IMR-90 (cell line): Measurements from ENCODE around the gene UBE2J1. TPM values are rescaled to one million over a fixed set of nuclear protein-coding genes. Genes with fewer than 3 reads are reported as not detected.

ENCODE experiments used
- ATAC-seq: fragments of 200-7000 bp; cut with Tn5 transposase; 2 replicates; pipeline ENCODE4 v1.9.1; 2020; ENCODE audit warnings: low read depth, mild to moderate bottlenecking, moderate library complexity
- BruUV-seq: library from RNA; stranded (reverse); fragments of 400-500 nt; replicated peaks from 2 replicates; lab custom pipeline; 2021; lab: Mats Ljungman, UMichigan
- CTCF ChIA-PET: fragments of 300-600 bp; formaldehyde crosslinking; extraction: SDS; loops from one replicate; lab custom pipeline; 2021; ENCODE audit warnings: antibody characterized with exemption; lab: Yijun Ruan, JAX
- POLR2A ChIA-PET: fragments of 300-600 bp; sonication (Branson Sonifier 250); formaldehyde crosslinking; loops from one replicate; lab custom pipeline; 2022; ENCODE audit warnings: antibody characterized with exemption; ENCODE audit not compliant: unreplicated experiment; lab: Charles Lee
- DNase-seq: peaks from one replicate; pipeline ENCODE4 v3.0.0; 2013
- H2AFZ ChIP-seq: replicated peaks from 2 replicates; pipeline ENCODE3; 2013; ENCODE audit warnings: low read length, mild to moderate bottlenecking; ENCODE audit not compliant: poor library complexity
- H2AK5ac ChIP-seq: 2 replicates; pipeline ENCODE4 v1.6.1; 2013; ENCODE audit warnings: low read depth, low read length, inconsistent platforms
- H2AK9ac ChIP-seq: replicated peaks from 2 replicates; pipeline ENCODE3; 2013; ENCODE audit warnings: mild to moderate bottlenecking, low read depth, low read length, moderate library complexity; ENCODE audit not compliant: poor library complexity
- H2BK120ac ChIP-seq: 2 replicates; pipeline ENCODE4 v1.6.1; 2013; ENCODE audit warnings: low read depth, low read length, inconsistent platforms
- H2BK15ac ChIP-seq: 3 replicates; pipeline ENCODE4 v1.6.1; 2013; ENCODE audit warnings: low read depth, low read length, inconsistent platforms
- H2BK20ac ChIP-seq: 2 replicates; pipeline ENCODE4 v1.6.1; 2013; ENCODE audit warnings: low read depth, mild to moderate bottlenecking, inconsistent platforms, low read length, moderate library complexity
- H2BK5ac ChIP-seq: 2 replicates; pipeline ENCODE4 v1.6.1; 2013; ENCODE audit warnings: mild to moderate bottlenecking, low read depth, low read length, inconsistent platforms; ENCODE audit not compliant: poor library complexity, severe bottlenecking
- H3K14ac ChIP-seq: replicated peaks from 2 replicates; pipeline ENCODE4 v1.6.1; 2013; ENCODE audit warnings: low read depth, low read length, inconsistent platforms
- H3K18ac ChIP-seq: 2 replicates; pipeline ENCODE4 v1.6.1; 2013; ENCODE audit warnings: low read depth, low read length, control low read depth
- H3K23ac ChIP-seq: 2 replicates; pipeline ENCODE4 v1.6.1; 2013; ENCODE audit warnings: low read depth, low read length, inconsistent platforms
- H3K27ac ChIP-seq: 2 replicates; pipeline ENCODE4 v1.5.1; 2013; ENCODE audit warnings: mild to moderate bottlenecking, control low read depth, low read length; ENCODE audit not compliant: insufficient read depth
- H3K27me3 ChIP-seq: 2 replicates; pipeline ENCODE4 v1.6.1; 2013; ENCODE audit warnings: low read length; ENCODE audit not compliant: control insufficient read depth, insufficient read depth
- H3K36me3 ChIP-seq: 2 replicates; pipeline ENCODE4 v1.6.1; 2013; ENCODE audit warnings: low read length, mixed read lengths; ENCODE audit not compliant: control insufficient read depth, insufficient read depth
- H3K4ac ChIP-seq: 2 replicates; pipeline ENCODE4 v1.6.1; 2013; ENCODE audit warnings: low read depth, low read length, inconsistent platforms
- H3K4me1 ChIP-seq: 2 replicates; pipeline ENCODE4 v1.6.1; 2013; ENCODE audit warnings: low read length, mixed read lengths; ENCODE audit not compliant: control insufficient read depth, insufficient read depth
- H3K4me2 ChIP-seq: 2 replicates; pipeline ENCODE4 v1.6.1; 2013; ENCODE audit warnings: low read depth, mild to moderate bottlenecking, control low read depth, low read length, moderate library complexity
- H3K4me3 ChIP-seq: 2 replicates; pipeline ENCODE4 v1.5.1; 2013; ENCODE audit warnings: low read depth, mild to moderate bottlenecking, control low read depth, low read length, moderate library complexity; ENCODE audit not compliant: insufficient read depth
- H3K56ac ChIP-seq: 2 replicates; pipeline ENCODE4 v1.6.1; 2013; ENCODE audit warnings: low read length, inconsistent platforms; ENCODE audit not compliant: insufficient read depth; ENCODE audit errors: extremely low read depth
- H3K79me1 ChIP-seq, 2 experiments: 2 replicates each; pipeline ENCODE4 v1.6.1; 2013; ENCODE audit warnings: low read length in 2 of 2, inconsistent platforms in 1 of 2, low read depth in 1 of 2
- H3K9ac ChIP-seq: 2 replicates; pipeline ENCODE4 v1.6.1; 2013; ENCODE audit warnings: low read depth, low read length, control low read depth
- H3K9me1 ChIP-seq: 2 replicates; pipeline ENCODE4 v1.6.1; 2013; ENCODE audit warnings: low read length, inconsistent platforms; ENCODE audit not compliant: insufficient read depth
- H3K9me3 ChIP-seq: 2 replicates; pipeline ENCODE4 v1.6.1; 2013; ENCODE audit warnings: low read length; ENCODE audit not compliant: control insufficient read depth, insufficient read depth
- H4K20me1 ChIP-seq: 2 replicates; pipeline ENCODE4 v1.6.1; 2013; ENCODE audit warnings: low read length, inconsistent platforms; ENCODE audit not compliant: insufficient read depth
- H4K5ac ChIP-seq: 2 replicates; pipeline ENCODE4 v1.6.1; 2013; ENCODE audit warnings: mild to moderate bottlenecking, low read depth, low read length, control low read depth
- H4K8ac ChIP-seq, 2 experiments: 2 replicates each; pipeline ENCODE4 v1.6.1; 2013; ENCODE audit warnings: low read depth in 2 of 2, low read length in 2 of 2, control low read depth in 1 of 2, inconsistent platforms in 1 of 2
- H4K91ac ChIP-seq: 2 replicates; pipeline ENCODE4 v1.6.1; 2013; ENCODE audit warnings: low read depth, low read length, inconsistent platforms; ENCODE audit not compliant: insufficient read depth
- BHLHE40 ChIP-seq: fragments of 150-350 bp; IDR thresholded peaks from 2 replicates; pipeline ENCODE4 v1.6.1; 2016; ENCODE audit warnings: mild to moderate bottlenecking, low read depth, low read length
- CEBPB ChIP-seq: IDR thresholded peaks from 2 replicates; pipeline ENCODE4 v1.6.1; 2012; ENCODE audit warnings: low read depth, low read length, improper control_type of control experiment
- CHD1 ChIP-seq: IDR thresholded peaks from 2 replicates; pipeline ENCODE4 v1.6.1; 2012; ENCODE audit warnings: low read depth, low read length, improper control_type of control experiment
- CTCF ChIP-seq: conservative IDR thresholded peaks from 2 replicates; pipeline ENCODE4 v1.5.1; 2012; ENCODE audit warnings: mild to moderate bottlenecking, low read depth, low read length, improper control_type of control experiment
- FOS ChIP-seq: fragments of 150-350 bp; IDR thresholded peaks from 2 replicates; pipeline ENCODE4 v1.6.1; 2016; ENCODE audit warnings: low read depth, low read length
- MAFK ChIP-seq: IDR thresholded peaks from 2 replicates; pipeline ENCODE4 v1.6.1; 2012; ENCODE audit warnings: low read depth, low read length, improper control_type of control experiment
- MAZ ChIP-seq: IDR thresholded peaks from 2 replicates; pipeline ENCODE4 v1.6.1; 2012; ENCODE audit warnings: low read depth, mild to moderate bottlenecking, low read length, improper control_type of control experiment, moderate library complexity, borderline replicate concordance
- MXI1 ChIP-seq: IDR thresholded peaks from 2 replicates; pipeline ENCODE4 v1.6.1; 2012; ENCODE audit warnings: low read depth, mild to moderate bottlenecking, low read length, moderate library complexity, borderline replicate concordance
- NFE2L2 ChIP-seq: fragments of 150-350 bp; IDR thresholded peaks from 2 replicates; pipeline ENCODE4 v1.6.1; 2016; ENCODE audit warnings: low read depth, mild to moderate bottlenecking, low read length
- POLR2A ChIP-seq: IDR thresholded peaks from 2 replicates; pipeline ENCODE4 v1.6.1; 2012; ENCODE audit warnings: mild to moderate bottlenecking, low read depth, low read length
- RAD21 ChIP-seq: IDR thresholded peaks from 2 replicates; pipeline ENCODE4 v1.6.1; 2012; ENCODE audit warnings: low read length, improper control_type of control experiment
- RCOR1 ChIP-seq: IDR thresholded peaks from 2 replicates; pipeline ENCODE4 v1.6.1; 2012; ENCODE audit warnings: mild to moderate bottlenecking, low read length, improper control_type of control experiment; ENCODE audit not compliant: insufficient replicate concordance
- RFX5 ChIP-seq: IDR thresholded peaks from 2 replicates; pipeline ENCODE4 v1.8.0; 2012; ENCODE audit warnings: low read depth, mild to moderate bottlenecking, low read length, moderate library complexity
- SMC3 ChIP-seq: fragments of 150-350 bp; IDR thresholded peaks from 2 replicates; pipeline ENCODE4 v1.6.1; 2016; ENCODE audit warnings: low read depth, mild to moderate bottlenecking, antibody characterized with exemption, low read length, moderate library complexity
- USF2 ChIP-seq: fragments of 150-350 bp; IDR thresholded peaks from 2 replicates; pipeline ENCODE4 v1.6.1; 2017; ENCODE audit warnings: mild to moderate bottlenecking, antibody characterized with exemption, low read length, low read depth
- WGBS, 2 experiments: methylation state at CpG; one replicate each; pipeline versions ENCODE4 v1.1.5 to v1.1.7; 2013; ENCODE audit warnings: missing lambda C conversion rate in 2 of 2; ENCODE audit not compliant: insufficient read length in 1 of 2; ENCODE audit errors: extremely low coverage in 2 of 2; 5-methylcytosine and 5-hydroxymethylcytosine counted together
- dilution Hi-C: fragments of 300-500 bp; cut with HindIII; formaldehyde crosslinking; loops from one replicate; pipeline ENCODE4 v1.14.3; 2018; ENCODE audit warnings: low sequenced_read_pairs; ENCODE audit not compliant: unreplicated experiment
- in situ Hi-C: fragments of 300-500 bp; cut with MboI; formaldehyde crosslinking; loops from 3 replicates; pipeline ENCODE4 v1.14.3; 2019; ENCODE audit warnings: low sequenced_read_pairs, inconsistent platforms, mixed read lengths
- intact Hi-C: fragments of 100-400 bp; cut with micrococcal nuclease; formaldehyde crosslinking; loops from 2 replicates; pipeline ENCODE4 v1.10.0; 2022
- polyA plus RNA-seq, 3 experiments: library from polyadenylated mRNA; depleted of rRNA; stranded (reverse); fragments of >200 nt; gene quantifications; 2 replicates each; pipeline ENCODE4 v1.2.3, GENCODE V29; 2012; ENCODE audit warnings: low replicate concordance in 1 of 3
- total RNA-seq: library from RNA; depleted of rRNA; stranded (reverse); fragments of >200 nt; gene quantifications from 2 replicates; pipeline ENCODE4 v1.2.3, GENCODE V29; 2012
- TF ChIP-seq, protein P1 (sequence below): fragments of 150-350 bp; IDR thresholded peaks from 2 replicates; pipeline ENCODE4 v1.6.1; 2016; ENCODE audit warnings: low read depth, mild to moderate bottlenecking, low read length, moderate library complexity, borderline replicate concordance

The UBE2J1 gene
- total and polyA plus RNA-seq, 2 of the 4 experiments (the other 2 are of a cell fraction), result 20.9 to 35.3 TPM

GRCh38 chr6:89387516-89388201 lies 35.1 kb upstream of the UBE2J1 start:
- no peak overlapping the region for H2BK20ac ChIP-seq

More at GRCh38 chr6:89387516-89388201, 35.1 kb upstream of the UBE2J1 start:
- no peaks in the 10 kb centered on the region for H3K36me3 ChIP-seq
- H3K9me1 ChIP-seq, result no peaks in the 10 kb centered on the region
- no peak overlapping the region for H4K8ac ChIP-seq
- in situ Hi-C loops, result no loop called here
- ChIA-PET CTCF (no interaction called here), POLR2A (no interaction called here)
- H3K27me3 ChIP-seq, result no peaks in the 10 kb centered on the region
- H3K79me1 ChIP-seq, result no peaks in the 10 kb centered on the region
- H2AK5ac ChIP-seq, result no peak overlapping the region
- H4K91ac ChIP-seq, result no peak overlapping the region
- H2BK15ac ChIP-seq, result no peak overlapping the region
- TF ChIP-seq MAZ (no peak), POLR2A (no peak), MXI1 (no peak), USF2 (no peak), SMC3 (no peak), CEBPB (no peak), NFE2L2 (no peak), RCOR1 (no peak), RFX5 (no peak), CHD1 (no peak), CTCF (no peak), RAD21 (no peak), BHLHE40 (no peak), FOS (no peak), MAFK (no peak)
- TF ChIP-seq, protein P1, sequence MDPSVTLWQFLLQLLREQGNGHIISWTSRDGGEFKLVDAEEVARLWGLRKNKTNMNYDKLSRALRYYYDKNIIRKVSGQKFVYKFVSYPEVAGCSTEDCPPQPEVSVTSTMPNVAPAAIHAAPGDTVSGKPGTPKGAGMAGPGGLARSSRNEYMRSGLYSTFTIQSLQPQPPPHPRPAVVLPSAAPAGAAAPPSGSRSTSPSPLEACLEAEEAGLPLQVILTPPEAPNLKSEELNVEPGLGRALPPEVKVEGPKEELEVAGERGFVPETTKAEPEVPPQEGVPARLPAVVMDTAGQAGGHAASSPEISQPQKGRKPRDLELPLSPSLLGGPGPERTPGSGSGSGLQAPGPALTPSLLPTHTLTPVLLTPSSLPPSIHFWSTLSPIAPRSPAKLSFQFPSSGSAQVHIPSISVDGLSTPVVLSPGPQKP, result no peak
- H4K5ac ChIP-seq, result no peak overlapping the region
- 67% methylated on average over 1 of the region's 9 CpGs; no CpG with 5 or more reads in 1 of the 2 experiments for WGBS, 2 experiments
- no peak overlapping the region for H3K4me3 ChIP-seq
- no peaks in the 10 kb centered on the region for H3K9me3 ChIP-seq
- no peaks in the 10 kb centered on the region for H3K4me1 ChIP-seq
- H2AK9ac ChIP-seq, result no peak overlapping the region
- BruUV-seq, result no TSS peak
- DNase-seq, result no peak
- no peak overlapping the region for H3K4ac ChIP-seq
- no peak overlapping the region for H3K56ac ChIP-seq
- no peak overlapping the region for H3K23ac ChIP-seq
- dilution Hi-C loops, result no loop called here
- no peak overlapping the region for H3K9ac ChIP-seq
- no peak overlapping the region for H3K18ac ChIP-seq
- no peak overlapping the region for H2BK5ac ChIP-seq
- H3K27ac ChIP-seq, result no peak overlapping the region
- no peak overlapping the region for H2AFZ ChIP-seq
- intact Hi-C loops, result no loop called here
- no peak overlapping the region for H3K4me2 ChIP-seq
- ATAC-seq, result no peak
- no peak overlapping the region for H2BK120ac ChIP-seq
- H3K14ac ChIP-seq, result no peak overlapping the region
- no peaks in the 10 kb centered on the region for H4K20me1 ChIP-seq
